ENCODE measurements around the gene TEDC1.

- TF ChIP-seq TAF1 (IDR thresholded peaks at IDR 0.05; ENCODE audit: borderline replicate concordance, low read depth, low read length) = no peak
- TF ChIP-seq POLR2A (IDR thresholded peaks at IDR 0.05; ENCODE audit: low read depth, low read length) = no peak
- TF ChIP-seq POLR2AphosphoS5 (IDR thresholded peaks at IDR 0.05; ENCODE audit: low read depth, low read length) = no peak; the same call in 1 of the 2 replicates
Measured at GRCh38 chr14:105496831-105497591, 6.0 kb downstream of the TEDC1 start.
